Astrocyte of the hippocampus (primary cell): ENCODE data around the gene CHAC1.

ENCODE experiments used
- DNase-seq: peaks from one replicate; pipeline ENCODE4 v3.0.0; 2011; ENCODE audit warnings: low read depth, low spot score

Gene CHAC1

GRCh38 chr15:40923551-40923950 lies 29.7 kb upstream of the CHAC1 start:
- DNase-seq, result no peak

DNA sequence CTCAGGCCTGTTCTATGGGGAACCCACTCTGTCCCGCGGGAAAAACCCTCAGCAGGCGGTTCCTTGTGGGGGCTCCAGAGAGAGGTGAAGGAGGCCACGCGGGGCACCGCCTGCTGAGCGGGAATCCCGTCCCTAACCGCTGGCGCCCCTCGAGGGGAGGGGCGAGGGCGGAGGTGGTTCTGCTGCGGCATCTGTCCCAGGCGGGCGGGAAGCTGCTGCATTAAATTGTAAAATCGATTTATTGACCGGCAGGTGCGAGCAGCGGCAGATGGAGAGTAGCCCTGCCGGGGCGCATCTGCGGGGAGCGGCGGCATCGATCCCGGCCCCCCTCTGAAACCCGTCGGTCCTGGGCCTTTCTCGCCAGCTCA lies 27.8 kb upstream of the CHAC1 start:
- DNase-seq, result no peak

DNA sequence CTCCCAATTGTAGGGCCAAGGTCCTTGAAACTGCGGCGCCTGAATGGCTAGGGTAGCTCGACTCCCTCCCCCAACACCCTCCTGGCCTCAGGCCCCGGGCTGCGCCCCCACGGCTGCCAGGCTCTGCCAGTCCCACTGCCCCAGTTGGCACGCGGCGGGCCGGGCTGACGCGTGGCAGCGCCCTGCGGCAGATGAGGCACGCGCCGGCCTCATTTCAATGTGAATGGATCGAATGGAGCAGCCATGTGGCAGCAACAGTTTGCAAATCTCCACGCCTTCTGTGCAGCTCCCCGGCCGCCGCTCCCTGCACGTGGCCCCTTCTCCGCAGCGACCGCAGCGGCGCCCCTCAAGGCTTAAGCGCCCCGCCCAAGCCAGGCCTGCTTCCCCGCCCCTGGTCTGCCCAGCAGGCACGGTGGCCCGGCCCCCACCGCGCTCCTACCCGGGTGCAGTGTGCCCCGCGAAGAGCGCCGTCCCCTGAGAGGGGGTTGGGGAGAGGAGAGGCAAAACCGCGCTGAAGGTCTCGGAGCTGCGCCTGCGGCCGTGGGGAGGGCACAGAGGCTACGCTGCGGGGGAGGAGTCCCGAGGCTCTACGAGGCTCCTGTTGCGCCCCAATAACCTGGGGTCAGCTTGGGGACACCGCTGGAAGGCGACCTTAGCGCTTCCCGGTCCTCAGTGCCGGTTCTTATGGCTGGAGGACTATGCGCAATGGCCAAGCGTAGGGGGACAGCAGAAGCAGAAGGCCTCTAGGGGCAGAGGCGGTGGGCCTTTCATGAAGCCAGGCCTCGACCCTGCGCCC lies 27.2 kb upstream of the CHAC1 start:
- peak; percentile 57 for DNase-seq

- no peak for DNase-seq
These were observed 26.4 kb upstream of the CHAC1 start for GRCh38 chr15:40926659-40927494.

DNA sequence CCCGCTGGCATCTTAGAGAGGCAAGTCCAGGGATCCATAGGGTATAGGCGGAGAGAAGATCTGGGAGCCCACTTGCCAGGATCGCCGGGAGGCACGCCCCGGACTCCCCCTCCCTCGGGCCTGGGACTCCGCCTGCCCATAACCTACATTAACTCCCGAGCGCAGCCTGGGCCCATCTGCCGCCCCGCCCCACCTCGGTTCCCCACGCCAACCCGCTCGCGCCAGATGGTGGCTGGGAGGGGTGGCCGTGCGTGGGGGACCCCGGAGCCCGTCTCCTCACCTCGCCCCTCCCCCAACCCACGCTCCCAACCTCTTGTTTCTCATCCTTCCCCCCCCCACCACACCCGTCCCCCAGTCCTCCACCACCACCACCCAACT lies 25.8 kb upstream of the CHAC1 start:
- DNase-seq, result no peak

GRCh38 chr15:40927873-40928806 lies 25.1 kb upstream of the CHAC1 start:
- no peak for DNase-seq

- DNase-seq, result peak; percentile 64
These were observed 24.2 kb upstream of the CHAC1 start, which contains the start of gene DLL4 for GRCh38 chr15:40928821-40929659. Gene DLL4 (plus strand): TSS chr15:40929340. CDS start chr15:40929669, 329 bp downstream.

DNA sequence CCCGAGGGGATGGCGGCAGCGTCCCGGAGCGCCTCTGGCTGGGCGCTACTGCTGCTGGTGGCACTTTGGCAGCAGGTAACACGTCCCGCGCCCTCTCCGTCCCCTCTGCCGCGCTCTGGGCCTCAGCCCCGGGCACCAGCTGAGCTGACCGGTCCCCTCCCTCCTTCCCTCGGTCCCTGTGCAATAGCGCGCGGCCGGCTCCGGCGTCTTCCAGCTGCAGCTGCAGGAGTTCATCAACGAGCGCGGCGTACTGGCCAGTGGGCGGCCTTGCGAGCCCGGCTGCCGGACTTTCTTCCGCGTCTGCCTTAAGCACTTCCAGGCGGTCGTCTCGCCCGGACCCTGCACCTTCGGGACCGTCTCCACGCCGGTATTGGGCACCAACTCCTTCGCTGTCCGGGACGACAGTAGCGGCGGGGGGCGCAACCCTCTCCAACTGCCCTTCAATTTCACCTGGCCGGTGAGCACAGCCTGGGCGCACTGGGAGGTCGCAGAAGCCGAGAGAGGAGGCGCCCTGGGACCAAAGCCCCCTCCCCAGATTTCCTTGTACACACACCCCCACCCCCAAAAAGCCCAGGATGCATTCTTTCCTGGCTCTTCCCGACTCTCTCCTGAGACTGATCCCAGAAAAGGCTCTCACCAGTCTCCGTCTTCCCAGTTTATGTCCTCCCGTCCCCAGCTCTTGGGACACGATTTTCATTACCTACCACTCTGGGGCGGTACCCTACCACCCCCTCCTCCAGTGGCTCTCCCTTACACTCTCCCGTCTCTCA lies 23.4 kb upstream of the CHAC1 start:
- DNase-seq, result peak; percentile 70

- DNase-seq, result peak; percentile 61
These were observed 22.6 kb upstream of the CHAC1 start for GRCh38 chr15:40930430-40931299.

GRCh38 chr15:40931300-40932142 lies 21.8 kb upstream of the CHAC1 start:
- DNase-seq, result no peak

DNA sequence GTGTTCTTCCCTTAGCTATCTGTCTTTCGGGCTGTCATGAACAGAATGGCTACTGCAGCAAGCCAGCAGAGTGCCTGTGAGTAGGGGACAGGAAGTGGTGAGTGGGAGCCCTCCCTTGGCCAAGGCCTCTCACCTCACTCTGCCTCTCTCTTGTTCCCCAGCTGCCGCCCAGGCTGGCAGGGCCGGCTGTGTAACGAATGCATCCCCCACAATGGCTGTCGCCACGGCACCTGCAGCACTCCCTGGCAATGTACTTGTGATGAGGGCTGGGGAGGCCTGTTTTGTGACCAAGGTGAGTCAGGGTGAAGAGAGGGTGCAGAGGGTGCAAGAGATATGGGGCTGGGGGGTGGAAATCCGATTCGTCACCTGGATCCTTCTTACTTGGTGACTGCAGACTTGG lies 21.1 kb upstream of the CHAC1 start:
- DNase-seq, result no peak

DNA sequence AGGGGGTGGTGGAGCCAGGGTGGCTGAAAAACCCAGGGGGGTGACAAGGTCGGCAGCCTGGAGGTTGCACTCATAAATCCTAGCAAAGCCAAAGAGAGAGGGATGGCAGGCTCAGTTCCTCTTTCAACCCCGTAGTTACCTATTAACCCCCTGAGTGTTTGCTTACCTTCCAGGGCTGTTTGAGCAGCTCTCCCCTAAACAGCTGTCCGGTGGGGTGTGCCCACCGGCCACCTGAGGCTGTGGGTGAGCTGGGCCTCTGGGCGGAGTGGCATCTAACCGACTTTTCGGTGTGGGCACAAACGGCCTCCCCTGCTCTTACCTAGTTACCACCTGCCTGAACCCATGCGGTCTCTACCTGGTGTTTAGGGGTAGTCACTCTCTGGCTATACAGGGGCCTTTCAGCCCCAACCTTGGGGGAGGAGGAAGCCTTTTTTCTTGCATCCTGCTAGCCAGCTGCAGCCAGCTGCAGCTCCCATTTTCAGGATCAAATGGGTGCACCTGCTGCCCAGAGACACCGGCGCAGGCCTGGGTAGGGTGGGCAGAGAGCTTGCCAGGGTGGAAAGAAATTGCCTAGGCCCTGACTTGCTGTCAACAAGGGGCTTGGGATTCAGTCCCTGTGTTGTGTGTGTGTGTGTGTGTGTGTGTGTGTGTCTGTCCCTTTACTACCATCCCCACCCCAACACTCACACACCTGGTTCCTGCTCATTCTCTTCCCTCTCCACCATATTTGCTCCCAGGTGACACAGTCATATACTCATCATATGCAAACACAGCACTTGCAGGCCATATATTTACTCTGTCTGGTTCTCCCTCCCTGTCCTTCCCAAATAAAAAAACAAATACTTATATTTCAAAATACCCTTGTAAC lies 20.4 kb upstream of the CHAC1 start:
- DNase-seq, result no peak

GRCh38 chr15:40933517-40933902 lies 19.8 kb upstream of the CHAC1 start:
- no peak for DNase-seq

DNA sequence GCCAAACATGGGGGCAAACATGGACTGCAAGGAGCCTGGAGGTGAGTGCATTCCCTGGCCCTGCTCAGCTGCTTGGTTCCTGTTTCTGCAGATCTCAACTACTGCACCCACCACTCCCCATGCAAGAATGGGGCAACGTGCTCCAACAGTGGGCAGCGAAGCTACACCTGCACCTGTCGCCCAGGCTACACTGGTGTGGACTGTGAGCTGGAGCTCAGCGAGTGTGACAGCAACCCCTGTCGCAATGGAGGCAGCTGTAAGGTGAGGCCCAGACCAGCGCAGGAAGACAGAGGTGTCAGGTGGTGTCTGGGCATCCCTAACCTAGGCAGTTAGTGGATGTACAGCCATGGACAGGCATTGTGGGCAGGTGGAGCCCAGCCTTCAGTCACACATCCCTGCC lies 18.8 kb upstream of the CHAC1 start:
- no peak for DNase-seq

DNA sequence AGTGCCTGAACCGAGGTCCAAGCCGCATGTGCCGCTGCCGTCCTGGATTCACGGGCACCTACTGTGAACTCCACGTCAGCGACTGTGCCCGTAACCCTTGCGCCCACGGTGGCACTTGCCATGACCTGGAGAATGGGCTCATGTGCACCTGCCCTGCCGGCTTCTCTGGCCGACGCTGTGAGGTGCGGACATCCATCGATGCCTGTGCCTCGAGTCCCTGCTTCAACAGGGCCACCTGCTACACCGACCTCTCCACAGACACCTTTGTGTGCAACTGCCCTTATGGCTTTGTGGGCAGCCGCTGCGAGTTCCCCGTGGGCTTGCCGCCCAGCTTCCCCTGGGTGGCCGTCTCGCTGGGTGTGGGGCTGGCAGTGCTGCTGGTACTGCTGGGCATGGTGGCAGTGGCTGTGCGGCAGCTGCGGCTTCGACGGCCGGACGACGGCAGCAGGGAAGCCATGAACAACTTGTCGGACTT lies 17.0 kb upstream of the CHAC1 start:
- DNase-seq, result no peak

DNA sequence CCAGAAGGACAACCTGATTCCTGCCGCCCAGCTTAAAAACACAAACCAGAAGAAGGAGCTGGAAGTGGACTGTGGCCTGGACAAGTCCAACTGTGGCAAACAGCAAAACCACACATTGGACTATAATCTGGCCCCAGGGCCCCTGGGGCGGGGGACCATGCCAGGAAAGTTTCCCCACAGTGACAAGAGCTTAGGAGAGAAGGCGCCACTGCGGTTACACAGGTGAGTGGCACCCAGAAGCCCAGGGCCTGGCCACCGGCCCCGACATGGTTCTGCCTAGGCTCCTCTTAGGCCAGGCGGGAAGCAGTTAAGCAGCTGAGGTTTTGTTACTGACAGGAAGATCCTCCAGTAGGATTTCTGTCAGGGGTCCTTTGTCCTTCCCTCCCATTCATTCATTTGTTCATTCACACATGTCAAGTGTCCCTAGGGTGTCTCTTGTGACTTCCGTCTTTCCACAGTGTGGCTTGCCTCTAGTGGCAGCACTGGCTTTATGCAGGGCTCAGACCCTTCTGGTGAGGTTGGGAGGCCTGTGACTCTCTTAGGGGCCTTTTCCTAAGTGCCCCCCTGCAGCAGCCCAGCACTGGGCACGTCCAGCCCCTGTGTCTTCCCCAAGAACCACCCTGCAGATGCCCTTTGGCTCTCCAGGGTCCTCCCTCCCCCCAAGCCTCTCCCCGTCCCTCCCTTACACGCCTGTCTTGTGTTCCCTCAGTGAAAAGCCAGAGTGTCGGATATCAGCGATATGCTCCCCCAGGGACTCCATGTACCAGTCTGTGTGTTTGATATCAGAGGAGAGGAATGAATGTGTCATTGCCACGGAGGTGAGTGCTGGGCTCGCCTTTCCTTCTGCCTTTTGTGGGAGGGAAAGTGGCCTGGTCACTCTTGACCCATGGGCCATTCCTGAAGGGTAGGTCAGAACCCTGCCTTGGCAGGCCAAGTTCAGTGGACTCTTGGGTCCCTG lies 16.3 kb upstream of the CHAC1 start:
- DNase-seq, result peak; percentile 59
